Liver (tissue), 3 donors: ENCODE results near the gene PCDHA3.
"Not testable (repeated sequence)": the region's sequence is repeated elsewhere in the genome, so short reads cannot be mapped to it uniquely, and the experiment has no call there.

Experiments
- ATF3 ChIP-seq: IDR thresholded peaks from 2 replicates; pipeline ENCODE4 v1.6.1; 2016; ENCODE audit warnings: antibody characterized with exemption
- CTCF ChIP-seq: fragments of 150-350 bp; IDR thresholded peaks from 2 replicates; pipeline ENCODE4 v1.5.1; 2017; ENCODE audit warnings: improper control_type of control experiment, low read depth, low read length; ENCODE audit not compliant: missing input control
- EGR1 ChIP-seq, 2 donors: IDR thresholded peaks; 2 replicates each; pipeline ENCODE4 v1.6.1; 2016 to 2018; ENCODE audit warnings: antibody characterized with exemption in 2 of 2, low read depth in 2 of 2
- FOXA1 ChIP-seq: IDR thresholded peaks from 2 replicates; pipeline ENCODE4 v1.6.1; 2016; ENCODE audit warnings: antibody characterized with exemption
- GABPA ChIP-seq, 2 donors: IDR thresholded peaks in 1 of 2; conservative IDR thresholded peaks in 1 of 2; 2 replicates each; pipeline ENCODE4 v1.6.1; 2016; ENCODE audit warnings: antibody characterized with exemption in 2 of 2, mild to moderate bottlenecking in 1 of 2, moderate library complexity in 1 of 2
- JUND ChIP-seq, 2 donors: IDR thresholded peaks; 2 replicates each; pipeline ENCODE4 v1.6.1; 2016; ENCODE audit warnings: antibody characterized with exemption in 2 of 2
- MAX ChIP-seq: IDR thresholded peaks from 2 replicates; pipeline ENCODE4 v1.6.1; 2016; ENCODE audit warnings: antibody characterized with exemption
- RAD21 ChIP-seq, 2 donors: IDR thresholded peaks; 2 replicates each; pipeline ENCODE4 v1.6.1; 2016; ENCODE audit warnings: antibody characterized with exemption in 2 of 2, mild to moderate bottlenecking in 2 of 2
- REST ChIP-seq: IDR thresholded peaks from 2 replicates; pipeline ENCODE4 v1.6.1; 2016; ENCODE audit warnings: antibody characterized with exemption, mild to moderate bottlenecking
- SP1 ChIP-seq: IDR thresholded peaks from 2 replicates; pipeline ENCODE4 v1.6.1; 2018; ENCODE audit warnings: antibody characterized with exemption, mild to moderate bottlenecking
- TAF1 ChIP-seq: conservative IDR thresholded peaks from 2 replicates; pipeline ENCODE4 v1.6.1; 2016; ENCODE audit warnings: antibody characterized with exemption, mild to moderate bottlenecking
- YY1 ChIP-seq: IDR thresholded peaks from 2 replicates; pipeline ENCODE4 v1.6.1; 2016; ENCODE audit warnings: antibody characterized with exemption, mild to moderate bottlenecking
- ZBTB33 ChIP-seq: IDR thresholded peaks from 2 replicates; pipeline ENCODE4 v1.6.1; 2016; ENCODE audit warnings: antibody characterized with exemption
- donor health status: healthy.
- donor health status: healthy.

GRCh38 chr5:140829511-140830501 lies 28.9 kb downstream of the PCDHA3 start:
- not testable (repeated sequence) for TF ChIP-seq REST; CTCF; MAX; TAF1; JUND (IDR thresholded peaks at IDR 0.05); SP1; YY1; GABPA (IDR thresholded peaks at IDR 0.05 in 1 of 2, conservative IDR thresholded peaks at IDR 0.05 in 1 of 2); RAD21 (IDR thresholded peaks at IDR 0.05); EGR1 (IDR thresholded peaks at IDR 0.05; ENCODE audit: low read depth in 2 of 2); ATF3; FOXA1; ZBTB33
